GM10266 (cell line): Measurements from ENCODE around the gene PHTF2.
A peak's percentile ranks its signal among the peaks of the same experiment; 100 is the strongest.

ENCODE experiments used
- DNase-seq: peaks from one replicate; pipeline ENCODE4 v3.0.0; 2012; ENCODE audit errors: extremely low spot score
- CTCF ChIP-seq: IDR thresholded peaks from 2 replicates; pipeline ENCODE4 v1.5.1; 2012; ENCODE audit warnings: mild to moderate bottlenecking, low read depth; ENCODE audit not compliant: control insufficient read depth, insufficient read depth; ENCODE audit errors: missing control alignments

PHTF2 gene

GRCh38 chr7:77930496-77930895, 131.9 kb downstream of the PHTF2 start:
- TF ChIP-seq CTCF, result no peak
- DNase-seq, result no peak

- no peak for TF ChIP-seq CTCF
Observed at GRCh38 chr7:77931841-77932240, 133.3 kb downstream of the PHTF2 start.

DNA sequence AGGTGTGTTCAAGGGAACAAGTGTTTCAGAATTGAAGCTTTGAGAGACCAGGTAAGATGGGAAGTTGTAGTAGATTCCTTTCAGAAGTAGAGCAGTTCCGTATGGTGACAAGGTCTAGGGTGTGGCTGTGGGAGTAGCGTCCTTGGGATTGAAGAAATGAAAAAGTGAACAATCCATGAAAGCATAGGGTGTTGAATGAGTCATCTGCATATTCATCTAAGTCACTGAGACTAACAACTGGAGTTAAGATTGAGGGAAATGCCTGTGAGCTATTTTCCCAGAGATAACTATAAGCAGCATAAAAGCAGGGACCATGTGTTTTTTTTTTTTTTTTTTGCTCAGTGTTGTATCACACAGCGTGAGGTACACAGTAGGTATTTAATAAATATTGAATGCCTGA, 134.8 kb downstream of the PHTF2 start:
- DNase-seq, result no peak
- TF ChIP-seq CTCF, result no peak

More at GRCh38 chr7:77931841-77932240, 133.3 kb downstream of the PHTF2 start:
- DNase-seq, result no peak

DNA sequence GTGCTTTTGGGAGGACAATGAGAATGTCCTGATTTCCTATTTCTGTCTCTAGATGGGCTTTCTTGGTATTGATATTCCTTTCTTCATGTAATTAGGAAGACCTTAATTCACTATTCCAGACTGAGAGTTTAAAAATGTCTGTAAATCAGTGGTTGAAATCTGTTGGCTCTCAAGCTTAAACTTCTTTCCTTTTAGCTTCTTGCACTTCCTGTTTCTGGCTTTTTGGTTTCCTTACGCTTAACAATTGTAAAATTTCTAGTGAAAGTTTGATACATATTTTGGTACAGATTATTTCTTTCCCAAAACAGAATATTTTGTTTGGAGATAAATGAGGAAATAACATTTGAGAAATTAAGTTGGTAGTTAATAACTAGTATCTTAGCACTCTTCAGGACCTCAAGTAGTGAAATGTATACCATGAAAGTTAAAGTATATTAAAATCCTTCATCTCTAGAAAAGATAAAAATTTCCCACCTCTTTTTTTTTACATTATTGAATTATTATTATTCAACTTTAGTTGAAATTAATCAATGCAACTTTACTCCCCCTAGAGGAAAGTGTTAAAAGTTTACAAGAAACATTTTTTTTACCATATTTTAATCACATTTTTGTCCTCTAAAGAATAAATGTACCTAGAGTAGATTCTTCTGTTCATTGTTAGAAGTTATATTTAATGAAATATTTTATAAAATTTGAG, 137.2 kb downstream of the PHTF2 start:
- TF ChIP-seq CTCF, result no peak
- DNase-seq, result no peak

- TF ChIP-seq CTCF, result peak; percentile 47
- peak; percentile 12 for DNase-seq
Observed at GRCh38 chr7:77940647-77941046, 142.1 kb downstream of the PHTF2 start.

GRCh38 chr7:77942431-77942830, 143.9 kb downstream of the PHTF2 start:
- no peak for DNase-seq
- TF ChIP-seq CTCF, result no peak
